Activated CD4-positive, CD25-positive, alpha-beta regulatory T cell treated with anti-CD3 and anti-CD28 coated beads, Interleukin-2, amount 50 U/mL, for 72 hours (primary cell): ENCODE results near the gene STAT3.
"Not testable (repeated sequence)": the region's sequence is repeated elsewhere in the genome, so short reads cannot be mapped to it uniquely, and the experiment has no call there.

Experiments used
- DNase-seq: peaks from one replicate; pipeline ENCODE4 v3.0.0; 2021

Gene STAT3

DNA sequence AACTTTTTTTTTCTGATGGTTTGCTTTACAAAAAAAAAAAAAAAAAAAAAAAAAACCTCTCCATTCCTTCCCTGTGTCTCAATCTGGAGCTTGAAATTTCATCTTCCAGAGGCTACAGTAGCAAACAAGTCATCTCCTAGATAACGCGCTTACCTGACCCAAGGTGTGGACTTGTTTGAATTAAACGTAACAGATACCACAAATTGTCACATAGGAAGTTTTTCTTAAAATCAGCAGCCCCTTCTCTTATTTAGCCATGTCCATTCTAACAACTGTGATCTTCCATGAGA is 114.0 kb downstream of the STAT3 start:
- no peak for DNase-seq

GRCh38 chr17:42273474-42274252 is 114.6 kb downstream of the STAT3 start:
- no peak for DNase-seq

DNA sequence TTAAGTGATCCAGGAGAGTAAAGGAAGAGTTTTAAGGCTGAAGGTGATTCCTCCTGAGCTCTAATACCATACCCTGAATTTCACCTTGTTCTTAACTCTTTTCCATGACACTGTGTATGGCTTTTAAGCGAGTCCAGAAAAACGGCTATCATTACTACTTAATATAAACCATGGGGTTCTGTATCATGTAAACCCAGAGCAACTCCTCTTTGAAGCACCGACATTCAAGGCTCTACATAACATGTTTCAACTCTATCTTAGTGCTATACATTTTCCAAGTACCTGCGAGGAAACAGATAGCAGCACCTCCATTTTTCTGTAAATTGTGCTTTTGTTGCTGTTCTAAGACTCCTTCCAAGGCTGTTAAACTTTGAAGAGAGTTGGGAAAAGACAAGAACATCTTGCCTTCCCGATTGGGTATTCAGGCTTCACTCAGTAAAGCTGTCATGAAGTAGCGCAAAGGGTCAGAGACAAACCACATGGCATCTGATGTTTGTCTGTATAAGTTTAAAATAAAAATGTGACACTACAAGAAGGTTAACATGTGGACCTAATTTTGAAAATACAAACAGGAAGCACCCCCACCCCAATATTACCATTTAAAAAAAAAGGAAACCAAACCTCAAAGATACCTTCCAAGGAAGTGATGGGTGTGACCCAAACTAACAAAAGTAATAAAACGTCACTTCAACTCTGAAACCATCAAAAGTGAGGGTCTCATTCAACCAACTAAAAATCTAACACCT is 115.9 kb downstream of the STAT3 start:
- no peak for DNase-seq

DNA sequence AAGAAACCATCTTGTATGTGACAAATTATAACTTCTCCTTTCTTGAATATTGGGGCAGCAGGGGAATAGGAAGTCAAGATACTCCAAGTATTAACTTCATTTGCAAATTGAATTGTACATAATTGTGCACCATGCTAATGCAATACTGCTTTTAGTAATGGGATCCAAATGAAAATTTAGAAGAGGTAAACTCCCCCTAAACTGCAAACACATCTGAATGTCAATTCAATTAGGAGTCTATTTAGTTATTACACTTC is 116.5 kb downstream of the STAT3 start:
- no peak for DNase-seq

DNA sequence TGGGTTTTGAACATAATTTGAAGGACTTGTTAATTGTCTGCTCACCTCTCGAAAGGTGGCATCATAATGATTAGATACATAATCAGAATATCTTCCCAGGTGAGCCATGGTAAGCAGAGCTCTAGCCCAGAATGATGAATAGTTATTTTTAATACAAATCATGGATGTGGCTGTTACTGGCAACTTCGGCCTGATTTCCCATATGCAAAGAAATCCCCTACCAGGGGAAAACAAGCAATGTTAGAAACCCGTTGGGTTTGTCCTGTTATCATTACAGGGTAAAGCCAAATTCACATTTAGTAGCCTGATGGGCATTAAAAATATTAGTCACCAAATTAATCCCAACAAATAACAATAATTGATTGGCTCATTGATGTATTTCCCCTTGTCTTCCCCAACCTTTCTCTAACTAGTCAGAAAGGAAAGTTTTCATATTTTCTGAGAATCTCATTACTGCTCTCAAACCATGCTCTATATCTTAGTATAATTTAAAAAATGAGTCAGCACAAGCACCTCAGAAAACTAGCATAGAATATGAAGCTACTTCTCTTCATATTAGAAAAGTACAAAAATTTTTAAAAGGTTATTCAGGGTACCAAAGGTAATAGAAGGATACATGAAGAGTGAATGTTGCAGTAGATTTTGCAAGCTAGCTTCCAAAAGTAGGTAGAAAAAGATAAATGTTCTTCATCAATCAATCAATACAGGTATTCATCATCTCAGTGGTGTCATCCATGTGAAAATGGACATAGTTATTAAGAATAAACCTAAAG is 117.0 kb downstream of the STAT3 start:
- no peak for DNase-seq

DNA sequence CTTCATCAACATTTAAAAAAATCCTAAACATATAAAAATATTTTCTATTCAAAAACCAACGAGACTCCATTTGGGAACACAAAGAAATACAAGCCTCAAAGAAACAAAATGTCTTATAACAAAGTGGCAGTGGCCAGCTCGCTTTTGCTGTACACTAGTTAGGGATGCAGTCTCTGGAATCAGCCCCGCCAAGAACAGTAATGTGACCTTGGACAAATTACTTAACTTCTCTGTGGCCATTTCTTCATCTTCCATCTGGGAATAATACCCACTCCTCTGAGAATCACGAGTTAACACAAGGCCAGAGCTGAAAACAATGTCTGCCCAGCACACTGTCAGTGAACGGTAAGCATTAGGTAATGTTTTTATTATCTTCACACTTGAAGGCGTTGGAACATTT is 117.6 kb downstream of the STAT3 start:
- DNase-seq, result no peak

GRCh38 chr17:42270170-42270535 is 118.1 kb downstream of the STAT3 start:
- DNase-seq, result no peak

GRCh38 chr17:42268236-42268635 is 120.0 kb downstream of the STAT3 start:
- no peak for DNase-seq

DNA sequence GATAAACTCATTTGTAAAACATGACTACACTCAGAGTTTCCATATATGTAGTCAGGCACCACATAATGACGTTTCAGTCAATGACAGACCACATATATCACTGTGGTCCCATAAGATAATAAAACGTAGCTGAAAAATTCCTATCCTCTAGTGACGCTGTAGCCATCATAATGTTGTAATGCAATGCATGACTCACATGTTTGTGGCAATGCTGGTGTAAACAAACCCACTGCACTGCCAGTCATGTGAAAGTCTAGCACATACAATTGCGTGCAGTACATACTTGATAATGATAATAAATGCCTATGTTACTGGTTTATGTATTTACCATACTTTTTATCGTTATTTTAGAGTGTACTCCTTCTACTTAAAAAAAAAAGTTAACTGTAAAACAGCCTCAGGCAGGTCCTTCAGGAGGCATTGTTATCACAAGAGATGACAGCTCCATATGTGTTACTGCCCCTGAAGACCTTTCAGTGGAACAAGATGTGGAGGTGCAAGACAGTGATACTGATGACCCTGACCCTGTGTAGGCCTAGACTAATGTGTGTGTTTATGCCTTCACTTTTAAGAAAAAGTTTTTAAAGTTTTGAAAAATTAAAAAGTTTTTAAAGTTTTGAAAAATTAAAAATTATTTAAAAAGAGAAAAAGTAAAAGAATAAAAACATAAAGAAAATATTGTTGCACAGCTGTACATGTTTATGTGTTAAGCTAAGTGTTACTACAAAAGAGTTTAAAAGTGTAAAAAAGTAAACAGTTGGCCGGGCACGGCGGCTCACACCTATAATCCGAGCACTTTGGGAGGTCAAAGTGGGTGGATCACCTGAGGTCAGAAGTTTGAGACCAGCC is 121.1 kb downstream of the STAT3 start:
- no peak for DNase-seq

DNA sequence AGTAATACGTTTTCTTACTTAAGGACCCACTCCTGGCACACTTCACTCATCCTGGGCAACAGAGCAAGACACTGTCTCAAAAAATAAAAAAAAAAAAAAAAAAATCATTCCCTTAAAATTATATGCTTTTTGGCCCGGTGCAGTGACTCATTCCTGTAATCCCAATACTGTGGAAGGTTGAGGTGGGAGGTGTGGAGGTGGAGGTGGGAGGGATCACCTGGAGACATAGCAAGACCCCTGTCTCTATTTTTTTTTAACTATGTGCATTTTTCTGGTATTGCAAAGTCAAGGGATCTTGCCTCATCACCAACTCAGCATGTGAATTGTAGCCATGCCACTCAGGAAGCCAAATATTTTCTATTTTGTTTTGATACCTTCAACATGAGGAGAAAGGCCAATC is 121.8 kb downstream of the STAT3 start:
- DNase-seq, result no peak

DNA sequence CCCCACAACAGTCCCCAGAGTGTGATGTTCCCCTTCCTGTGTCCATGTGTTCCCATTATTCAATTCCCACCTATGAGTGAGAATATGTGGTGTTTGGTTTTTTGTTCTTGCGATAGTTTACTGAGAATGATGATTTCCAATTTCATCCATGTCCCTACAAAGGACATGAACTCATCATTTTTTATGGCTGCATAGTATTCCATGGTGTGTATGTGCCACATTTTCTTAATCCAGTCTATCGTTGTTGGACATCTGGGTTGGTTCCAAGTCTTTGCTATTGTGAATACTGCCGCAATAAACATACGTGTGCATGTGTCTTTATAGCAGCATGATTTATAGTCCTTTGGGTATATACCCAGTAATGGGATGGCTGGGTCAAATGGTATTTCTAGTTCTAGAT is 123.9 kb downstream of the STAT3 start:
- DNase-seq, result not testable (repeated sequence)
